HG02588 (cell line): Measurements from ENCODE around the gene ACTL6A.

Experiments
- ATAC-seq: cut with Tn5 transposase; IDR thresholded peaks from one replicate; pipeline ENCODE4 v1.9.1; 2021; ENCODE audit warnings: mild to moderate bottlenecking, moderate library complexity; ENCODE audit not compliant: unreplicated experiment

Gene ACTL6A

DNA sequence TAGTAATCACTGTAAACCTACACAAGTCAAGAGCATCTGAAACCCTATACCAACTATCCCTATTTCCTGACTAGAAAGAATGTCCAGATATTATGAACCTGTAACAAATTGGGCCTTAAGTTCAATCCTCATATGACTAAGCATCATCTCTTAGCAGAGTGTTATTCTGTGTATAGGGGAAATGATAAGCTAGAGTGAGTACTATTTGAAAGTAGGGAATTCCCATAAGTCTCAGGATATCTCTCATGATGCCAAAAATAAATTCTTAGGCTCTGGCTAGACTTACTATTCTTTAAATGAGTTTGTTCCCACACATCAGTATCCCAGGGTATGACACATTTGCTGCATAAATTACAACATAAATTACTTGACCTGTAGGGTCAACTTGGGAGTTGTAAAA, 26.4 kb downstream of the ACTL6A start:
- ATAC-seq, result peak; percentile 74

DNA sequence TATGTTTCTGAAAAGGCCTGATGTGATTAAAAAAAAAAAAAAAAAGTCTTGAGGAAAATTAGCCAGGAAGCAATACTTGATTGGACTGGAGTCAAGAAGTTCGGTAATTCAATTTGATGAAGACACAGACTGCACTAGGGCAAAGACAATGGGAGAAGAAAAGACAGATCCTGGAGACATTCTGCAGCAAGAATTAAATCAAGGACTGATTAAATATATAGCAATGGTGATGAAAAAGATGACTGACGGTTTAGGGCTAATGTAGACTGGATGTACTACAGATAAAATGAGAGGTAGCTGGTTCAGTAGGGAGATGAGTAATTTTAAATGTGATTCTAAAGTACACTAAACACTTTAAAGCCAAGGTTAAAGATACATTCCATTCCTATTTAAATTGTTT, 27.9 kb downstream of the ACTL6A start:
- ATAC-seq, result no peak

DNA sequence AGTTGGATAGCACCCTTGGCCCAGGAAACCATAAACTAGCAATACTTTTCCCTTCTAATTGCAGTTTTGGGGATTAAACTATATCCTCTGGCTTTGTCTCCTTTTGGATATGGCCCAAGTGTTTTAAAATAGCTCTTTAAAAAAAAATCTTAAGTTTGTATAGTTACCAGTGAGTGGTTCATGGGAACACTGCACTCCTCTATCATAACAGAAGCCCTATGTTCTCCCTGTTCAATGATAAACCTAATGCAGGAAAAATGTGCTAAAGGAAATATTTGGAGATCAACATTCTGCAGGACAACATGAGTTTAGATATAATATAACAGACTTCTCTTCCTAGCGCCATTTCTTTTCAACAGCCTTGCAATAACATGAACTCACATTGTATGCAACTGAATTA, 28.6 kb downstream of the ACTL6A start:
- no peak for ATAC-seq

DNA sequence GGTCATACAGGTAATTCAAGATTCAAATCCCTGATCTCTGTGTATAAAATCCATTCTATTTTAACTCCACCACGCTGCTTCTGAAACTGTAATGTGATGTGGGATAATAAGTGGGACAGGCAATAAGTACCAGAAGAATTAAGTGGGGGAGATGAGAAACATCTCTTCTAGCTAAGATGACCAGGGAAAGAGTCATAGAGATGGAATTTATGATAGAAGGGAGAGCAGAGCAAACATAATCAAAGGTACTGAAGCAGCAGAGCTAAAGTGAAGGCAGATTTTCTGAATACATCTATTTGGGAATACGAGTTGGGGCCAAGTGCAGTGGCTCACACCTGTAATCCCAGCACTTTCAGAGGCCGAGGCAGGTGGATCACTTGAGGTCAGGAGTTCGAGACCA, 36.8 kb downstream of the ACTL6A start:
- ATAC-seq, result no peak

DNA sequence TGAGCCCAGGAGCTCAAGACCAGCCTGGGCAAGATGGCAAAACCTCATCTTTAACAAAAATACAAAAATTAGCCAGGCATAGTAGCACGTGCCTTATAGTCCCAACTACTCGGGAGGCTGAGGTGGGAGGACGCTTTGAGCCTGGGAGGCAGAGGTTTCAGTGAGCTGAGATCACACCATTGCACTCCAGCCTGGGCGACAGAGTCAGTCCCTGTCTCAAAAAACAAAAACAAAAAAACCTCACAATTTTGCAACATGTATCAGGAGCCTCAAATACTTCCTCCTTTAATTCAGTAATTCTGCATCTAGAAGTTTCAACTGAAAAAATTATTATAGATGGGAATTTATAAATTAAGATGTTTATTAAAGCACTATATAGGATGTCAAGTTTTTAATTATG, 40.6 kb downstream of the ACTL6A start:
- ATAC-seq, result no peak

- ATAC-seq, result no peak
These were observed 41.1 kb downstream of the ACTL6A start for GRCh38 chr3:179603831-179604230.

DNA sequence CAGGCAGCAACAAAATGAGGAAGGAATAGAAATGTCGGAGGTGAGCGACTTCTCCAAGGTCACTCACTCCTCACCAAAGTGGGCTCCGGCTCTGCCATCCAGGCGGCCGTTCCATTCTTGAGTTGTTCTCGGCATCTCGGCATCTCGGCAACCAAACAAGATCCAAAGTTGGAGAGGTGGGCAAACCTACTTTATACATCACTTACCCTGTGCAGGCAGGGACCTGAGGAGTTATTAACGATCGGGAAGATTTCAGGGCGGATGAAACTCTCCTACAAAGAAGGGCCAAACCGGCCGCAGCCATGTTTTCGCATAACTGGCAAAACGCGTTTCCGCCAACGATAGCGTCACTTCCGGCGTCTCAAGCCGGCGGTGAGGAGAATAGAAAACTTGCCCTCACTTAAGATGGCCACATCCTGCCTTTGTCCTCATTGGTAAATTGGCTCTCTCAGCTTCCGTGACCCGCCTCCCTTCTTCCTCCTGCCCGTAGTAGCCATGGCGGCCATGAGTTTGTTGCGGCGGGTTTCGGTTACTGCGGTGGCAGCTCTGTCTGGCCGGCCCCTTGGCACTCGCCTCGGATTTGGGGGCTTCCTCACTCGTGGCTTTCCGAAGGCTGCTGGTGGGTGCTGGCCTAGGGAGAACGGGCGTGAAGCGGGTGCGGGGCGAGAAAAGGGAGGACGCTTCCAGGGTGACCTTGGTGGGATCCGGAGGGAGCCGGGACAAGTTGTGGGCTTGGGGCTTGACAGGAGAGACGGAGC, 41.8 kb downstream of the ACTL6A start, which contains the start of the genes MRPL47 and NDUFB5:
MRPL47 (minus strand) TSS at position 318 of the 758 bp plus-strand sequence; CDS start at position 304, 14 bp downstream.
NDUFB5 (plus strand) TSS at position 474 of the 758 bp plus-strand sequence; CDS start at position 496, 22 bp downstream.
- peak; percentile 97 for ATAC-seq

- ATAC-seq, result no peak
These were observed 43.9 kb downstream of the ACTL6A start for GRCh38 chr3:179606534-179607085.

DNA sequence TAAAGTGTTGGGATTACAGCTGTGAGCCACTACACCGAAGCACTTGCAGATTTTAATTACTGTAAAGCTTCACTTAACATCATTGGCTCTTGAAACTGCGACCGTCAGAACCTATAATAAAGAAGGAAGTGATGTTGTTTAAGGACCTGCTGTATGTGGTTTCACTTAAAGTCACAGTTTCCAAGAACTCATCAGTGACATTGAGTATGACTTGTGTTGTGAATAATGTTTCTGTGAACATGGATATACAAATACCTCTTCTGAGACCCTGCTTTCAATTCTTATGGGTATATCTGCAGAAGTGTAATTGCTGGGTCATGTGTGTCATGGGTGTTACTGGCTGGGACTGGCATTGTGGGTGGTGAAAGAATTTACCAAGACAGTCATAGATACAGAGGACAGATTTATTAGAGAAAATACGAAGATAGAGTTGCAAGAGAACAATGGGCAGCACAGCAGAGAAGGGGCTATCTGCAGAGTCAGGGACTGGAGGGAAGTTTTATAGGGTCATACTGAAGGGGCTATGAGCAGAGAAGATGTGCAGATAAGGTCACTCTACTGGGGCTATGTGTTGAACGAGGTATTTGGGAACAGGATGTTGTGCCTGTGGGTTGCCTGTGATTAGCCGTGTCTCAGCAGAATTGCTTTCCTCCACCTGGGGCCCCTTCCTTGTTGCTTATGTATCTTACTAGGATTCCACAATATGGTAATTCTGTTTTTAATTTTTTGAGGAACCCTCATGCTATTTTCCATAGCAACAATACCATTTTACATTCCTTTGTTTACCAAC, 46.4 kb downstream of the ACTL6A start:
- peak; percentile 45 for ATAC-seq

DNA sequence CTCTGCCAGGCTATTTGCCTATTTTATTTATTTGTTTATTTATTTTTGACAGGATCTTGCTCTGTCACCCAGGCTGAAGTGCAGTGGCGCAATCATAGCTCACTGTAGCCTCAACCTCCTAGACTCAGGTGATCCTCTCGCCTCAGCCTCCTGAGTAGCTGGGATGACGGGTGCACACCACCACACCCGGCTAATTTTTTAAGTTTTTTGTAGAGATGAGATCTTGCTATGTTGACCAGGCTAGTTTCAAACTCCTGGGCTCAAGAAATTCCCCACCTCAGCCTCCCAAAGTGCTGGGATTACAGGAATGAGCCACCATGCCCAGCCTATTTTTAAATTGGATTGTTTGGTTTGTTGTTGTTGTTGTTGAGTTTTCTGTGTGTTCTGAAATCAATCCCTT, 47.3 kb downstream of the ACTL6A start:
- ATAC-seq, result no peak

GRCh38 chr3:179613807-179614206, 51.1 kb downstream of the ACTL6A start:
- no peak for ATAC-seq

GRCh38 chr3:179615458-179616173, 52.9 kb downstream of the ACTL6A start:
- no peak for ATAC-seq

DNA sequence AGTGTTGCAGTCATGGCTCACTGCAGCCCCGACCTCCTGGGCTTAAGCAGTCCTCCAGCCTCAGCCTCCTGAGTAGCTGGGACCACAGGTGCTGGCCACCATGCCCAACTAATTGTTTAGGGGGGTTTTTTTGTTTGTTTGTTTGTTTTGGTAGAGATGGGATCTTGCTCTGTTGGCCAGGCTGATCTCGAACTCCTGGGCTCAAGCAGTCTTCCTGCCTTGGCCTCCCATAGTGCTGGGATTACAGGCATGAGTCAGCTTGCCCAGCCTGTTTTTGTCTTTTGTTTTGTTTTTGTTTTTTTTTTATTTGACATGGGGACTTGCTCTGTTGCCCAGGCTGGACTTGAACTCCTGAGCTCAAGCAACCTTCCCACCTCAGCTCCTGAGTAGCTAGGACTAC, 59.3 kb downstream of the ACTL6A start:
- no peak for ATAC-seq

DNA sequence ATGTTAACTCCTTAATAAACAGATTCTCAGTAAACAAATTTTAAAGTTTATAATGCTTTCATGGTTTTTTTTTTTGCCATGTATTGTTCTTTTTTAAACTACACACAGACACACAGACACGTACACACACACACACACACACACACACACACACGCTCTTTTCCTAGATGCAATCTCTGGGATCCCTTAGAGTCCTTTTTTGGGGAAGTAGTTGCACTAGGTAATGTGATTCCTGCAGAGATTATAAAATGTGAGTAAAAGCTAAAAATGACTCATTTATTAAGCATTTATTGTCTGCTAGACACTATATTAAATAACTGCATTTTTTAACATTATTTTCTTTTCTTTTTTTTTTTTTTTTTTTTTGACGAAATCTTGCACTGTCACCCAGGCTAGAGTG, 61.7 kb downstream of the ACTL6A start:
- ATAC-seq, result no peak

DNA sequence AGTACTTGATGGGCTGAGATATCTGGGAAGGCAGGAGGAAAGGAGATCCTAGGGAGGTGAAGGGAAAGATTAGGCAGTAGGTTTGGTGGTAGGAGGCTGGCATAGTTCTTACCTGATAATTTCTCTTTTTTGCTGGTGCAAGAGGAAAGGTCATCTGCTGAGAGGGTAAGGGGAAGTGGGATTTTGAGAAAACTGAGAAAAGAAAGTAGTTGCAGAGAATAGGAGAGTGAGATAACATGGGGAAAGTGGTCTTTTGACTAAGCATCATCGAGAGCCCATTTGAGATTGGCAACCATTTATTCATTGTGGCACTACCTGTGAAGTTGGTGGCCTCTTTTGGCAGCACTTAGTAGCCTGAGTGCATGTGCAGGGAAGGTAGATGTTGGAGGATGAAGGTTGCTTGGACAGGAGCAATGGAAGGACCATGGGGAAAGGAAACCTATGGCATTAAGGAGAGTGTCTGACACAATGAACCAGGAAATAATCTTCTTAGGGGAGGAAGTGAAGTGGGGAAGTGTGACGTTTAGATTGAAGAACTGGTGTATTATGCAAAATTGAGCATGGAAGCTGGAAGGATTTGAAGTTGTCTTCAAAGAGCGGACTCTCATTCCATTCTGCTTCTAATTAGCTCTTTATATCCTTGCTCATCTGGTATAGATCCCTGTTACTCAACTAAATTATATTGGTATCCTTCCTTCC, 68.2 kb downstream of the ACTL6A start:
- no peak for ATAC-seq
